Left lobe of liver (tissue), 2 donors: ENCODE measurements around the gene HEG1. TPM values are rescaled to one million over a fixed set of nuclear protein-coding genes. Genes with fewer than 3 reads are reported as not detected.

Experiments used
- ATAC-seq: fragments of 200-7000 bp; cut with Tn5 transposase; one replicate; pipeline ENCODE4 v1.9.1; 2020; ENCODE audit warnings: mild to moderate bottlenecking, moderate library complexity
- DNase-seq: peaks from one replicate; pipeline ENCODE4 v3.0.0-alpha.2; 2020; ENCODE audit warnings: low spot score
- total RNA-seq: library from RNA; stranded (reverse); gene quantifications from one replicate; pipeline ENCODE4 v1.2.1, GENCODE V29; 2021
- donor health status: DM: no; HTN: no; CAD: no; lungs with moderate emphysema.
- donor health status: DM: no; HTN: yes; CAD: no.

The HEG1 gene
- total RNA-seq, 1 donor from 2014 or later = 5.4 TPM

DNA sequence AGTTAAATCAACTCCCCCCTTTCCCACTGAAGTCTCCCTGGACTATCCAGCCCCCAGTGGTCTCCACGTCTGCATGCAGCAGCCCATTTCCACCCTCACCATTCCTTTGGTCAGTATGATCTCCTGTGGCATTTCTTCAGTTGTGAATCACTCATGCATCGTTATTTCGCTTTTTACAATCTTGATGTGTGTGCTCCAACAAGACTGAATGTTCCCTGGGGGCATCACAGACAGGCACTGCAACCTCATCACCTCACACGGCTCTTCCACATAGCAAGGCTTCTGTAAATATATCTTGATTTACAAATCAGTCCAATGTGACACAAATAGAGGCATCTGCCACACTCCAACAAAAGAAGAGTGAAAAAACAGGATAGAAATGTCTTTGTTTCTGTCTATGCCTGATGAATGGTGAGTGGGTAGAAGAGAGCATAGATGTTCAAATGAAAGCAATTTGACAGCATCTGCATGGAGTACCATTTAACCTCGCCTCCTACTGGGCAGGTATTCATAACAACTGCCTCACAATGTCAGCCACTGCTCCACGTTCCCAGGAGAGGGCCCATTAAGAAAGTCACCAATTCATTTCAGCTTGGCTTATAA lies 5.2 kb downstream of the HEG1 start:
- no peak for ATAC-seq
- DNase-seq = no peak

DNA sequence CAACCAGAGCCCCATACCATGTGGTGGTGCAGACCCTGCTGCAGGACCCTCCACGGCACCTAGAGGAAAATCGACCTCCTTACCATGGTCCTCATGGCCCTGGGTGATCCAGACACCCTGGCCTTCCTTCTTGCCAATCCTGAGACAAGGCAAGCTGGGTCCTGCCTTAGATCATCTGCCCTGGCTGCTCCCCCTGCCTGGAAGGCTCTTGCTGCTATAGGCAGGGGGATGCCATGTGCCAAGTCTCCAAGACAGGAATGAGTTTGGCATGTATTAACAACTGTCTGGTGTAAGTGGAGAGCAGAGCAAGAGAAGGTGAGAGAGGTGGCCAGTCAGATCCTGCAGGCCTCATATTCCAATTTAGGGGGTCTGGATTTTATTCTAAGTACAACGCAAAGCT lies 7.5 kb downstream of the HEG1 start:
- no peak for ATAC-seq
- no peak for DNase-seq

DNA sequence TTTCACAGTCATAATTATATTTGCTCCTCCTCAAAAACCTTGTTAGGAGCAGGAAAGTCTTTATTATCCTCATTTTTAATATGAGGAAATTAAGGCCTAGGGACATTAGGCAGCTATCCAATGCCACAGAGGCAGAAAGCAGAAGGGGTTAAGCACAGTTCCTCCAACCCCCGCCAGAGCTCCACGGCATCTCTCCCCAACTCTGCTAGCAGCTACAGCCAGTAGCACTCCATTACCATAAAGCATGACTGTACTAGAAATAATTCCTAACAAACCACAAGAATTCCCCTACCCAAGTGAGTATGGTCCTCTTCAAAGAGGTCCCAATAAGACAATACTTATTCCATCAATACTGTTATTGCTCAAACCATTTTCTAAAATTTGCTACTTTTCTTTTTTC lies 9.8 kb downstream of the HEG1 start:
- no peak for ATAC-seq
- DNase-seq = no peak

DNA sequence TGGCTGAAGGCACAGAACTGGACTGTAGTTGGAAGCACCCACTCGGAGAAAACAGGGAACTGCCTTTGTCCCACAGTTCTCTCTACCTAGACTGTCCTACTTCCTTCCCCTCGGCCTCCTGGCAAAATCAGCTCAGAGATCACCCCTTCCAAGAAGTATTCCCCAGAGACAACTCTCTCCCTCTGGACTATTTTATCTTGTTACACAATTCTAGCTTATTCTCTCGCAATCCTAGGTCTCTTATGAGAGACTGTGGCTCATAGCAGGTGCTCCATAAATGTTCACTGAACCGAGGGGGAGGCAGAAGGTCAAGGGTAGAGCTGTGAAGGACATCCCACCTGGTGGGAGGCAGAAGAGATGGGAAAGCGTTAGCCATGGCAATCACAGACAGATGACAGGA lies 10.6 kb downstream of the HEG1 start:
- peak; percentile 70 for ATAC-seq
- DNase-seq = no peak

DNA sequence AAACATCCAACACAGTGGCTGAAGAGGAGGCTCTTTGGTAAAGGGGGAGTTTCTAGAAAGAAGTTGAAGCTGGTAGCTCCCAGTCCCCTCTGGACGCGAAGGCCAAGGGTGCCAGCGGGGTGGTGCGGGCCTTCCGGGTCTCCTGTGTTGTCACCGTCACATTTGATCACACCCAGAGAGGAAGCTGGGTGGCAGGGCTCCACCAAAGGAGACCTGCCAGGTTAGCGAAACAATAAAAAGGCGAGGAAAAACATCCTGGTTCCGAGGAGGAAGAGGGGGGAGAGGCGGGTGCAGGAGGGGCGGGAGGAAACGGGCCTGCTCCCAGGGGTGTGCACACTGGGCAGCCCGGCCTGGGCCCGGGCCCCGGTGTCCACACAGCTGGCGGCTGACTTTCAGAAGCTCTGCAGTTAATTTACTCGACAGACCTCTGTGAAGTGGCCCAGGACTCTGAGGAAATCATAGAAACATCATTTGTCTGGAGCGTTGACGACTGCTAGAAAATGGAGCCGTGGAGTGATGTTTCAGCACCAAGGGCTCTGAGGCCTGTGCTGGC lies 12.1 kb downstream of the HEG1 start:
- DNase-seq (no peak), ATAC-seq (no peak)

DNA sequence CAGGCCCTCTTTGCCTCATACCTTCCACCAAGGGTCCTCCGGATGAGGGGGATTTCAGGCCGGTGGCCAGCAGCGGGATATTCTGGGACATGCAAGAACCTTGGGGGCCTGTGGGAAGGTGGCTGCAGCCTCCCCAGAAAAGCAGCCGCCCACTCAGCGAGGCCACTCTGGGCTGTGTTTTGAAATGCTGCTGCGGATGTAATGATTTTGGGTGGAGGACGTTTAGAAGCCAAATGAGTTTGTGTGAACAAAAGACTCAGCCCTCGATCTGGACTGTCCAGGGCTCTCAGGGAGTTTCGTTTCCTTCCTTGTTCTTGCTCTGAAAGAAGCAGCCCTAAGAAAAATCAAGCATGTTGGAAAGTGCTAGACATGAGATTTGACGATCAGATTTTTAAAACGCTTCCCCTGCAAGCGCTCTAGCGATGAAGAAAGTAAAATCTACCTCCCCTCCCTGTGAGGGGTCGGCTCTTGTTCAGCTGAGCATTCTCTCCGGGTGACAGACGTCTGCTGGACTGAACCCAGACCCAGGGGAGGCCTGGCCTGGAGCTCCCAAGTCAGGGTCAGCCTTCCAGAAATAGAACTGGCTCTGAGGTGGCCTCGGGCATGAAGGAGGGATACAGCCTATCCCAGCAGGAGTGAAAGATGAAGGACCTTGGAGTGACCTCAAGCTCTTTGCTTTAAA lies 12.9 kb downstream of the HEG1 start:
- ATAC-seq (peak; percentile 54), DNase-seq (no peak)

DNA sequence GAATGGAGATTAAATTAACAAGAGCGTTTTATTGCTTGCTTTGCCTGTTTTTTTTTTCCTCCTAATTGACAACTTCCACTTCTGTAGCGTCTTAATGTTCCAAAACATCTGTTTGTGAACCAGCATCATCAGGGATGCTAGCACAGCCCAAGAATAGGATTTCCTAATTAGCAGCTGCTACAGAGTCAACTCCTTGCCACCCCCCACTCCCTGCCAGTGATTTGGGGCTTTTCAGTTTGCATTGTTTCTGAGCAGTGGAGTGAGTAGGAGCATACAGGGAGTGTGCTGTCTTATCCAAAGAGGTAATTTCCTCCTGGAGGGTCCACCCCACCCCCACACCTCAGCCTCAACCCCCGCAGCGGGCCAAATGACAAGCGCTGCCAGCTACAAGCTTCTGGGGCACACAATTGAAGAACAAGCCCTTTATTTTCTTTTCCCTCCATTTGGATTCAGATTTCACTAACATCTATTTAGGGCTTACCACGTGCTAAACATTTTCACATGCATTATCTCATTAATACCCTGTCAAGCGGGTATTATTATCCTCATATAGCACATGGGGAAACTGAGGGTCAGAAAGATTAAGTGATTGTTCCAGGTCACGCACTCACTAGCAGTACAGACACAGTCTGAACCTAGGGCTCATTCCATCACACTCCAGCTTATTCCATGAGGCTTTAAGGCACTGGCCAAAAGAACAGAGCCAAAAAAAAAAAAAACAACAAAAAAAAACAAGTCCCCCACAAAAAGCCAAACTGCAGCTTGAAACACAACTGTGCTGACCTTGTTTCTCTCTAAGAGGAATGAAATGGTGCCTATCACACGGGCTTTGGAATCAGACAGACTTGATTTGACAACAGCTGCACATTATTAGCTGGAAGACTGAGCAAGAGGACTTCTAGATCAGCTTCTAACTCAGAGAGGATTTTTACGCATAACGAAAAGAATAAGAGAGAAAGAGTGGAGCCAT lies 16.4 kb downstream of the HEG1 start:
- no peak for ATAC-seq
- no peak for DNase-seq

DNA sequence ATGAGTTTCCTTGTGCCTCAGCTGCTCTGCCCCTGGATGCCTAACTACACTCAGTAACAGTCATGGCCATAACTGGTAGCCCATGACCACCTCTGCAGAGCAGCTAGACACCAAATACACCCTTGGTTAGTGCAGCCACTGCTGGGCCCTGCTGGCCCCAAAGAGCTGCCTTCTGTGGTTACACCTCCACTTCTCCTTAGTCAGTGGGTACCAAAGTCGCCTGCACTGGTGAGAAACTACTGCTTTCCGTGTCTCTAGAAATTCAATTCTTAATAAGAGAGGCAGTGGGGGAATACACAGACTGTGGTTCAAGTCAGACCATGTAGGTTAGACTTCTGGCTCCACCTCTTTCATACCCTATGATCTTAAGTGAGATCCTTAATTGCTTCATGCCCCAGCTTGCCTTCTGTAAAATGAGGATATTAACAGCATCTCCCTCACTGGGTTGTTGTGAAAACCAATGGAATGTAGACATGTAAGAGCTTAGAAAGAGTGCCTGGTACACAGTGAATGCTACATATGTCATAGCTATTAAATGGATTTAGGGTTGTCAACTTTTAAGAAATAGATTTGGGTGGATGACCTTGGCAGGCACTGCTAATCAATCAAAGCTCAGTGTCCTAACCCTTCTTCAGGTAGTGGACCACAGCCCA lies 18.2 kb downstream of the HEG1 start:
- no peak for ATAC-seq

DNA sequence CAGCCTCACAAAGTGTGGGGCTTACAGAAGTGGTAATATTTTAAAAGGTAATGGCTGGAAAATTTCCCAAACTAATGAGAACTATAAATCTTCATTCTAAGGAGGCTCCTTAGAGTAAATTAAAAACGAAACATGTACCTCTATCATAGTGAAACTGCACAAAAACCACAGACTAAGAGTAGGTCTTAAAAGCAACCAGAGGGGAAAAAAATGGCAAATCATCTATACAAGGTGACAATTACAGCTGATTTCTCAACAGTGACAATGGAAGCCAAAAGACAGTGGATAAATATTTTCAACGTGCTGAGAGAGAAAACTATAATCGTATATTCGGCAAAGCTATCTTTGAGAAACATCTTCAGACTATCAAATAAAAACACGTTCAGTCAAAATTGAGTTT lies 20.6 kb downstream of the HEG1 start:
- no peak for ATAC-seq

More for the DNA sequence above, 18.2 kb downstream of the HEG1 start:
- DNase-seq = no peak

DNA sequence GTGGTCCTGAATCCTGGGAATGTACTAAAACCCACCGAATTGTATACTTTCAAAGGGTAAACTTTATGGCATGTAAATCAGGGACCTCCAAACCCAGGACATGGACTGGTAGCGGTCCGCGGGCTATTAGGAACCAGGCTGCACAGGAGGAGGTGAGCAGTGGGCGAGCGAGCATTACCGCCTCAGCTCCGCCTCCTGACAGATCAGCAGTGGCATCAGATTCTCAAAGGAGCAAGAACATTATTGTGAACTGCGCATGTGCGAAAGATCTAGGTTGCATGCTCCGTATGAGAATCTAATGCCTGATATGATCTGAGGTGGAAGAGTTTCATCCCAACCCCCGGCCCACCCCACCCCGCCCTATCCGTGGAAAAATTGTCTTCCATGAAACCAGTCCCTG lies 22.2 kb downstream of the HEG1 start:
- ATAC-seq = no peak
- DNase-seq = no peak

More for the DNA sequence above, 20.6 kb downstream of the HEG1 start:
- DNase-seq = no peak

DNA sequence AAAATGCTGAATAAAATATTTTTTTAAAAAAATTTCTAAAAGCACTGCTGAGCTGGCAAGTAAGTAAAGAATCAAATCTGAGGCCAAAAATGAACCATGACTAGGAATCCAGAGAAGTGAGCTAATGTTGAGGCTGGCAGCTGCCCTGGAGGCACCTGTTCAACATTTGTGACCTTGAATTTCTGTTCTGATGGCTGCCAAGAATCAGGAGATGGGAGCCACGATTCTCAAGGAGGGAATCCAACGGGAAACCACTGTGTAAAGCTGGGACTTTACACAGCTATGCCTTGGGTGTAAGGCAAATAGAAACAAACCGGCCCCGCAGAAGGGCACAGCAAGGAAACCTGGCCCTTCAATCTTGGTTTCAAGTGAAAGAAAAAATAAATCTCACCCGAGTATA lies 22.7 kb downstream of the HEG1 start:
- ATAC-seq (no peak), DNase-seq (no peak)

DNA sequence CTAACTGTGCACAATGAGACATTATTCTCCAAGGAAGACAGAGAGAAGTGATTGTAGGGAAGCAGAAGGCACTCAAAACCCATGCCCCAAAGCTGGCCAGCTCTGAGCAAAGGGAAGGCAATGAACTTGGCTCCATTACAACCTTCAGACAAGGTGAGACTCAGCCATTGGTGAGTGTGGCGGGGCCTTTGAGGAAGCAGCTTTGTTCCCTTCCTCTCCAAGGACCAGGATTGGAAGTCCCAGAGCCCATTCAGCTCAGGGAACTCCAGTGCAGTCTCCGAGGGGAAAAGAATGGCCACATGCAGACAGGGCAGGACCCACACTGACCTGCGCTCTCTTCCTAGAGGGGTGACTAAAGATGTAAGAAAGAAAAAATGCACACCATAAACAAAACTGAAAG lies 23.1 kb downstream of the HEG1 start:
- ATAC-seq (no peak), DNase-seq (no peak)

DNA sequence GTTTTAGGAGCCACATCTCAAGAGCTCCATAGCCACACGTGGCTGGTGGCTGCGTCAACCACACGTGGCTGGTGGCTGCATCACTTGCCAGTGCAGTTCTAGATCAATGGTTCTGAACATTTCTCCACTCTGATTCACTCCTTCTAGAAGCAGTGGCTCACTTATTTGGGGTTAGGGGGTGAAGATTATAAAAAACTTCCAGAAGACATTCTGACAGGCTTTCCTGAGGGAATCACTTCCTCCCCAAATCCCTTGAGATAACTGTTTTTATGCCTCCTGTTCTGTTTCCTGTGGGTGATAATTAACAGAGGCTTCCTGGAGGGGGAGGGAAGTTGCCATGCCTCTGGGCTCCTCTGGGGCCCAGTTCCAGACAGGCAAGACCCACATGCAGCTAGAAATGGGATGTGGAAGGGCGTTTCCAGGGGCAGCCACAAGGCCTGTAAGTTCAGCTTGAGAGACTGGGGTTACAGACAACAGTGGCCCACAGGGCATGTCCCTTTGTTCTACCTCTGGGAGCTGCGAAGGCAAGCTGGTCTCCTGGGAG lies 23.6 kb downstream of the HEG1 start:
- DNase-seq (peak; percentile 39), ATAC-seq (peak; percentile 61)

DNA sequence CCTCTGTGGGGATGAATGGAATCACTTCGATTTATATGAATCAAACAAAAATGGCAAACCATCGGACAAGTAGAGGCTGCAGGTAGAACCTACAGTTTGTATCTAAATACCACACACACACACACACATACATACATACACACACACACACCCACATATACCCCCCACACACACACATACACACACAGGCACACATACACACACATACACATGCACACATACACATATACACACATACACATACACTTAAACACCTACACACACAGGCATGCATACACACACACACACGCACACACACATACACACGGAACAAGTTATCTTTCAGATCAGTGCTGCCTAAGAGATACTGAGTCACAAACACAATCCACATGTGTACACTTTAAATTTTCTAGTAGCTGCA lies 24.3 kb downstream of the HEG1 start:
- DNase-seq (peak; percentile 1), ATAC-seq (no peak)

DNA sequence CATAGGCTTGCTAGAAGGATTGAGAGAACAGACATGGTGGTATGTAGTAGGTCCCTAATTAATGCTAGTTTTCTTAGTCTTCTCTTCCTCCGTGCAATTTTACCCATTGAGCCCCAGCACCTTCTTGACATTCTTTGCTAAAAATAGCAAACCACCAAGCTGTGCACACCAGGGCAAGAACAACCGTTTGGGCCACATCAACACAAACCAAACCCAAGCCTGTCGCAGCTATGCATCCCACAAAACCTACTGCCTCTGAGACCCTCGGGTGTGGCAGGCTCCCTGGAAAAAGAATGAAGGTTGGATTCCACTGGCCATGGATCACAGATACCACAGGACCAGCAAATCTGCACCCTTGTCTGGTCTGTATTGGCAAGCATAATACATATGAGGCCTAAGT lies 27.1 kb downstream of the HEG1 start:
- ATAC-seq (no peak), DNase-seq (no peak)

DNA sequence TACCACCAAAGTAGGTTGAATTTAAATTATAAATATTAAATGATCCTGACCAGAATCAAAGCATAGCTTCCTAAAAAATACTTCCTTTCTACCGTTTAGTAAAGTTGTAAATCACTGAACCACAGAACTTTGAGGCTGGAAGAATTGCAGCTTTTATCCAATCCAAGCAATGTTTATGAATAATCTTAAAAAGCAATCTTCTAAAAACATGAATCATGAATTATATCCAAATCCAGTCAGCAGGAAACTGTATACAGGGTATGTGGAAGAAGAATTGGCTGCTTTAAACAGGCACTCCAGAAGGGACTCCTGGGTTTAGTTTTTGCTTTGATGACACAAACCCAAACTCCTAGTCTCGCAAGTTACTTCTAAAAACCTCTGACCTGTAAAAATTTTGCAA lies 30.2 kb downstream of the HEG1 start:
- ATAC-seq (no peak), DNase-seq (no peak)

DNA sequence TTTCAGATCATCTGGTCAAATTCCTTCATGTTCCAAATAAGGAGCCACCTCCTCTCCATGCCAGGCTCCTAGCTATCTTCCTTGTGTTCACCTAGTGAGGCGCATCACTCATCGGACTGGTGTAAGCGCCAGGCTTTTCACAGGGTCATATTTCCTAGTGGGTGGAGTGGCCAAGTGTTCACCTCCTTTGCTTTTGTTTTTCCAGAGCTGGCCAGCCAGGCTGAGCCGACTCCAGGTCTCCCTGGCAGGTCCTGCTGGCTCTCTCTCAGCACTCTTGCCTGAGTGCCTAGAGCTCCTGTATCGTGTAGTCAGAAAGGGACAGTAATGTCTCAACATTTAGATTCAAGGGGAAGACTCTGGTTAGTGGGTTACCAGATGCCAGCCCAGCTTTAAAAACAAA lies 31.0 kb downstream of the HEG1 start:
- peak; percentile 32 for ATAC-seq
- DNase-seq = peak; percentile 23

DNA sequence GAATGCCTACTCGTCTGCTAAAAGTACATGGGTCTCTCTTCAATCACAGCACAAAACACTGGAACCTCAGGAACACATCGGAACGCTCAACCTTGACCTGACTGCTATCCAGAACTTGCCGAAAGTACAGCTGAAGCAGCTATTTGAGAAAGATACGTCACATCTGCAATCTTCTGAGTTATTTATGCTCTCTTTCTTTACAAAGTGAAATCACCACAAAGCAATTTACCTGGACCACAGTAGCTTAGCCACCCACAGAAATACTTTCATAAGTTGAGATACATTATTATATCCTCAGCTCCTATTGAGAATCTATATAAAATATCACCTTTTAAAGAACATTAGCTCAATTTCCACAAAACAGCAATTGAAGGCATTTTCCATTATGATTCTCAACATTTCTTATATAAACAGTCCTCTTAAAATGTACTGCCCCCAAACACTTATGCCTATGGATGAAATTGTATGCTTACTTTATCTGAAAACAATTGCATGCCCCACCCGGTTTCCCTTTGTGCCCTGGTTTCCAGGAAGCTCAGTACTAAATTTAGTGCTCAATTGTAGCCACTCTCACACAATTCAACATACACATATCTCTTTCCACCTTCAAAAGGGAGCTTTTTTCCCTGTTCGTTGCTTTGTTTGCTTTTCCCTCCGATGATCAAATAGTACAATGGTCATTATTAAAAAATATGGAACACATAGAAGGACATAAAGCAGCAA lies 31.8 kb downstream of the HEG1 start:
- peak; percentile 8 for DNase-seq
- no peak for ATAC-seq

DNA sequence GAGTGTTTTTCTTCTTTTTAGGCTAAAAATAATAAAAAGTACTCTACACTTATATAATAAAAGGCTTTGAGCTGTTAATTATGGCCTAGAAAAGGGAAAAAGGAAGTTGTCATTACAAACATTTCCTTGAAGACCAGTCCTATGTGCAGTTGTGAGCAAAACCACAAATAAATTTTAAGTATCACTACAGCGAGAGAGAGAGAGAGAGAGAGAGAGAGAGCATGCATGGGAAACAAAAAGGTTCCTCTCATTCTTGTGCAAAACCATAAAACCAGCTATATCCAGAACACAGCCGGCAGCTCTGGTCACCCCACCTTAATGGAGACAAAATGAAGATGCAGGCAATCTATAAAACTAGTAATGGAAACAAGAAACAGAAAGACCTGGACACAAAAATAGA lies 33.6 kb downstream of the HEG1 start:
- DNase-seq (peak; percentile 10), ATAC-seq (no peak)

DNA sequence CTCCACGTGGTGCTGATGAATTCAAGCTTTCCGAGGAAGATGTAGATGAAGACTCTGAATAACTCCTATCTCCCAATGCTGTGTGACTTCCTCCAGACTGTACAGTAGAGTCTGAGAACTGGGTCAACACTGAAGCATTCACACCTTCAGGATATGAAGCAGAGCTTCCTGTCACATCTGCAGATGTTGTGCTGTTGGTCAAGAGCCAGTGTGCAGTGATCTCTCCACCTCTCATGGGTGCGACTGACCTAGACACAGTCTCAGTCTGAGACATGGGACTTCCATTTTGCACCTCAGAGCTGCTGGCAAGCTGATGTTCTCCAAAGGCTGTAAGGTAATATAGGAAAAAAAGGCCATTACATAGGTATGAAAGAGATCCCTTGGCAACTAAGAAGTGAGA lies 36.5 kb downstream of the HEG1 start:
- no peak for ATAC-seq
- no peak for DNase-seq
